ENCODE measurements around the gene FGG.

The FGG gene

GRCh38 chr4:154612472-154613414, at the start of gene FGG:
Gene FGG (minus strand): TSS chr4:154612656. CDS start chr4:154612609, 47 bp downstream.
- DNase-seq (ENCODE audit: low read depth): no peak

DNA sequence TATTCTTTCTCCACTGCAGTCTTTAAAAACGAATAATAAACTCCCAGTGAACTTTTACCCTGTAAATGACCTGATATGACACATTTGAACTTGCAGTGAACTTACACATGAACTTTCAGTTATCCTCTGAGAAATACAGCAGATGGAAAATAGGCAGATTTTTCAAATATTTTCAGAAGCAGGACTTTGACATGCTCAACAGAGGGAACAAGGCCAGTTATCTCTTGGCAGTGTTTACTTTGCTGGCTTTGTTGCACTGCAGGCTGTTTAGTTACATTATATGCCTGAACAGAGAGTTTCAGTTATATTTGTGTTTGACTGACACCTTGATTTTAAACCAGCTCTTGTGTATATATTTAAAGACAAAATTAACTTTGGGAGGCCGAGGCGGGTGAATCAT, 47.6 kb upstream of the FGG start:
- DNase-seq (ENCODE audit: low read depth): no peak

DNA sequence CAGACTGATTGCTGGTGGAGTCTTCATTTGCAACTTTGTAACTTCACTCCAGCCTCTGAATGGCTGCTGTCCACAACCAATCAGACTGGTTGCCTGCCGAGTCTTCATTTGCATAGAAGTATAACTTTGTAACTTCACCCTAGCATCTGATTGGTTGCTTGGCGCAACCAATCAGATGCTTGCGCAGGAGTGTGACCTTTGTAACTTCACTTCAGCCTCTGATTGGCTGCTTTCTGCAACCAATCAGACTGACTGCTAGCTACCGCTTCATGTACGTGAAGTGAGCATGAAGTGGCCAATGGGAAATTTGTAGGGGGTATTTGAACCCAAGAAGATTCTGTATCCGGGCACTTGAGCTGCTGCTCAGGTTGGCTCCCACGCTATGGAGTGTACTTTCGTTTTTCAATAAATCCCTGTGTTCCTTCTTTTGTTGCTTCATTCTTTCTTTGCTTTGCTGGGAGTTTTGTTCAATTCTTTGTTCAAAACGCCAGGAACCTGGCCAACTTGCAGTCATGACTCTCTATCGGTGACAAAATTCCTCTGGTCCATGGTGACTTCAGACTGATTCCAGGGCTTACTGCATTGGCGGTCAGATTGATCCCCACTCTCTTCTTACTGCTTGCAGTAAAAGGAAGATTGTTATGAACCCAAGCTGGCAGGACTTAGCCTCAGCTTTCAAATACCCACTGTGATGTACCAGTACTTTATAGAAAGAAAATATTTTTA, 46.4 kb upstream of the FGG start:
- no peak for DNase-seq (ENCODE audit: low read depth)

GRCh38 chr4:154643493-154643892, 31.0 kb upstream of the FGG start:
- DNase-seq (ENCODE audit: low read depth): no peak

DNA sequence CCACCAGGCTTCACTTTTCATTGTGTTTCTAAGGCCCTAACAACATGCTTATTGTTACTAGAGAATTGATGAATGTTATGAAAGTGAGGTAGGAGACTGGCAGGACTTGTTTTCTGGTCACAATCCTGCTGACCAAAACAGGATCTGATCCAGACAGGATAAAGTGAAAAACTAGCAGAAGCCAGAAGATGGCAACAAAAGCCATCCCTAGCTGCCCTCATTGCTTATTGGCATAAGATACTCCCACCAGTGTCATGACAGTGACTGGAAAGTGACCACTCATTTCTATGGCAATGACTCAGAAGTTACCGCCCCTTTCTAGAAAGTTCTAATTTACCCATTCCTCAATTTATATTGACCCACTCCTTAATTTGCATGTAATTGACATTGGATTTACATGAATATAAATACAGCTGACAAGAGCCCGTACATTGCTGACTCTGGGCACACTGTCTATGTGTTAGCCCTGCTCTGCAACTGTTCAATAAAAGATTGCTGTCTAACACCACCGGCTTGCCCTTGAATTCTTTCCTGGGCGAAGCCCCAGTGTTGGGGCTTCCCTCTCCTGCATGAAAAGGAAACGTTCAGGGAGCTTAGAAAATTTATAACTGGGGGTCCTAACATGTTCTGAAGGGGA, 30.0 kb upstream of the FGG start:
- no peak for DNase-seq (ENCODE audit: low read depth)

- DNase-seq (ENCODE audit: low read depth): no peak
These were observed 28.5 kb upstream of the FGG start for GRCh38 chr4:154640999-154641398.

GRCh38 chr4:154634058-154634457, 21.6 kb upstream of the FGG start:
- DNase-seq (ENCODE audit: low read depth): no peak

- no peak for DNase-seq (ENCODE audit: low read depth)
These were observed 19.4 kb upstream of the FGG start for GRCh38 chr4:154631828-154632227.

DNA sequence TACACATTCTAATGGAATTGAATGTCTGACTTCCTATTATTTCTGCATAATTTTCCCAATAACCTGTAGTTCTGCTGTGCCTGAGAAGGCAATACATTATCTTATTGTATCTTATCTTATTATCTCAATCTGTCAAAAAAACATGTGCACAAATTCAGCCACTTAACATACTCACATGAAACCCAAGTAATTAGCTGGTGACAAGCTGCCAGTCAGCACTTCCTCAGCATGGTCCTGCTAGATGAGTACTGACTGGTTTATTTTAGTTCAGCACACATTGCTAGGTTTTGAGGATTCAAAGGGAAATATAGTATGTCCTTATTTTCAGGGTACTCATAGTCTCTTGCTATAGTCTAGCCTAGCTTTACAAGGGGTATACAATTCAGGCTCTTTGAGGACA, 17.9 kb upstream of the FGG start:
- no peak for DNase-seq (ENCODE audit: low read depth)

GRCh38 chr4:154626793-154627484, 14.5 kb upstream of the FGG start:
- no peak for DNase-seq (ENCODE audit: low read depth)

- DNase-seq (ENCODE audit: low read depth): no peak
These were observed 13.5 kb upstream of the FGG start for GRCh38 chr4:154625971-154626370.

DNA sequence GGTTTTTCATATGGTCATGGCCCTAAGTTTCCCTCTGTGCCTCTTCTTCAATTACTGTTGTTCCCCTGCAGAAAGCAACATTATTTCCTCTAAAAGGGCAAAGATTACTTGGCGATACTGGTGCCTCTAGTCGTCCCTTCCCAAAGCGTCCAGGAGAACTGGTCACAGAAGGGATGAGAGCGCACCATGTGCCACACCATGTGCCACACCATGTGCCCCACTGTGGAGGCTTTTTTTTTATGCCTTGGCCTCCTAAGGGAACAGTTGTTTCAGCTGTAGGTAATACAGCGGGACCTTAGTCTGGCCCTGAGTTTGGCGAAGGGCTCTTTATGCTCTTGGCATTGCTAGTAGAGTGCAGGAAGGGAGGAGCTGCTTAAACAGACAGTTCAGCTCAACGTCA, 11.5 kb upstream of the FGG start:
- DNase-seq (ENCODE audit: low read depth): no peak

DNA sequence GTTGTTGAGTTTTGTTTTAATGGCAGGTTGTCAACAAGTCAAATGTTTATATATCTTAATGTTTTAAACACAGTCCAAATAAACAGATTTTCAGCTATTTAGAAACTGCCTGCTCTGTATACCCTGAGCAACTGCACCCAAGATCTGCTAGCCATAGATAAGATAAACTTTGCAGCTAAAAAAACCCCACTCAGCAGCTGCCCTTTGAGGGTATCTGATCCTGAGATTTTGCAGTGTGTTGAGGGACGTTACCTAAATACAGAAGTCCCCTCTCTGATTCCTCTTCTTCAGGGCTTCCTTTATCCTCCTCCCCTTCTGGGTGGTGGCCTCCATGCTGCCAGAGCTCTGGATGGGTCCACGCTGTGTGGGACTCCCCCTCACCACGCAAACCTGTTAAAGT, 11.0 kb upstream of the FGG start:
- no peak for DNase-seq (ENCODE audit: low read depth)

GRCh38 chr4:154622598-154622997, 10.1 kb upstream of the FGG start:
- DNase-seq (ENCODE audit: low read depth): no peak

DNA sequence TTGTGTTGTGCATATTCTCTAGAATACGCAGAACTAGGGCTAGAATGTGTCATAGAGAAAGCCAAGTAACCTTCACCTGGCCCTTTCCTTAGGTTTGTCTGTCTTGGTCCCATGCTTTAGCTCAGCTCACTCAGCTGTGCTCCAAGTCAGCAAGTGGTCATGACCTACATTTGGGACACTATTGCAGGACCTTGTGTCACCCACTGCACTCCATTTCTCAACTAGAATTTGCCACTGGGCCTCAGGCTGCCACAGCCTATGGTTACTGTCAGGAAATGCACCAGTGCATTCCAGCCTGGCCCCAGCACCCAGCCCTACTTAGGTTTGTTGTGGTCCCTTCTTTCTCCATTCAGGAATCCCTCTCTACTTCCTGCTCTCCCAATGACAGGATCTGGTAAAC, 7.7 kb upstream of the FGG start:
- no peak for DNase-seq (ENCODE audit: low read depth)

DNA sequence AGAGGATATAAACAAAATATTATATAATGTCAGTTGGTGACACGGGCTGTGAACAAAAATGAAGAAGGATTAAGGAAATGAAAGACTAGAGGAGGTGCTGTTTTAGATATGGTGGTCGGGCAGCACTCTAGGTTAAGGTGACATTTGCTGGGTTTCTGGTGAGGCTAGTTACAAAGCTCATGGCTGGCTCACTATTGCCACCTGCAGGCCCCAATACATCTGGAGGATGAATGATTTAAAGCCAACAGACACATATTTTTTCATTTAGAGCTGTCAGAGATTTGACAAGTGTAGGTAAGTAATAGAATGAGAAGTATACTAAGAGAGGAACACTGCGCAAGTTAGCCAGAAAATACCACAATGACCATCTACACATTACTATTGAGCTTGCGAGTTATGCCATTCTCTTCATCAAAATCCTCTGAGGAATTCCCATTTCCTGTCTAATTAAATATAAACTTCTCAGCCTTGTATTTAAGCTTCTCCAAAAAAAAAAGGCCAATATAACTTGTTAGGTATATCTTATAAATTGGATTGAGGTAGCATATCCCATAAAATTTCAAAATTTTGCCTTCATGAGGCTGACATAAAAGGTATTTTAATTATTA, 6.4 kb upstream of the FGG start:
- DNase-seq (ENCODE audit: low read depth): no peak

DNA sequence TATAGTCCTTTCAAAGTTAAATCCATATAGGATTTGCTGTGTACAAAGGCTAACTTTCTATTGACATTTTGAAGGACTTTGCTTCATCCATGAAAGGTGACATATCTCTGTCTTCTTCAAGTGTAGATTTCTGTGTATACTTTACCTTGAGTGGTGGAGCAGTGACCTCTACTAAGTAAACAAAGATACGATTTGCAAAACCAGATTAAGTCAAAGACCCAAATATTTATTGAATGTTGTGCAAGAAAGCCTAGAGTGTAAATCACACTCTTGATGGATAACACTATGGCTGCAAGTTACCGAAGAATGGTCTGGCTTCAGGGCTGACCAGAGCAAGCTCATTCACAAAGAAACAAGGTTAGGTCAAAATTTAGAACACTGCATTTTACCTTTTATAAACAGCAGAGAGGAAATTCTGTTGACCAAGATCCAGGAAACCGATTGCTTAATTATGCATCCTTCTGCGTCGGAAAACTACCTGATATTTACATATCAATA, 5.4 kb upstream of the FGG start:
- no peak for DNase-seq (ENCODE audit: low read depth)

DNA sequence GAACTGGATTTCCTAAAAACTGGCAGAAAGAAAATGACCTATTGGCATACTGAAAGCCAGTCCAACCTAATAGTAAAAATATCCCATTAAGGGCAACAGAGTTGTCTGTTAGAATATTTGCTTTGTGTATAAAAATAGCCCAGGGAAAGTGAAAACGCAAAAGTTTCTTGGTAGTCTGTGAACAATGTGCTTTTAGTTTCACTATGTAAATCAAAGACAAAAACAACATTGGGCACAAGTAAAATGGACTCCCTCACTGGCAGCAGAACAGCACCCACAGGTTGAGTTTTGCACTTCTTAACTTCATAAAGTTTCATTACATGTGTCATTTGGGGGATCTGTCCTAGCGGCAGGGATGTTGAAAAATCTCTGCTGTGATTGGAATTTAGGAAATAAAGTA, 4.3 kb upstream of the FGG start:
- no peak for DNase-seq (ENCODE audit: low read depth)

- no peak for DNase-seq (ENCODE audit: low read depth)
These were observed 3.8 kb upstream of the FGG start for GRCh38 chr4:154616287-154616686.

DNA sequence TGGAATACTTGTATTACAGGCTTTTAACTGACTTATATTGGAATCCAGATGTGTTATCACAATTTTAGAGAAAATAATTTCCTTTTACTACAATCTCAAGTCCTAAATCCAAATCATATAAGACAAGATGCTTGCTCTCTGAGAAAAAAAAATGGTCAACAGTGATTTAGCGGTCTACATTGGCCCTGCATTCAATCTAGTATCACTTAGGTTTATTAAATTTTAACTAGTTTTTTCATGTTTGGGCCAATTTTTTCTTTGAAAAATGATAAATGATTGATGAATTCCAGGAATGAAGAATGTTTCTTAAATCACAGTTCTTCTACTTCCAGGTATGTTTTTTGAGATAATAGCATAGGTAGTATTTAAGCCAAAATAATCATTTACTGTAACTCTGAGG, 2.8 kb upstream of the FGG start:
- DNase-seq (ENCODE audit: low read depth): no peak

GRCh38 chr4:154614306-154614705, 1.9 kb upstream of the FGG start:
- DNase-seq (ENCODE audit: low read depth): no peak

- no peak for DNase-seq (ENCODE audit: low read depth)
These were observed 623 bp downstream of the FGG start for GRCh38 chr4:154611833-154612232.
